ENCODE data around the gene XAF1. TPM values are rescaled to one million over a fixed set of nuclear protein-coding genes. Genes with fewer than 3 reads are reported as not detected.

The XAF1 gene
- total RNA-seq, 2 donors from 2014 or later, result 36.8 to 45.8 TPM

DNA sequence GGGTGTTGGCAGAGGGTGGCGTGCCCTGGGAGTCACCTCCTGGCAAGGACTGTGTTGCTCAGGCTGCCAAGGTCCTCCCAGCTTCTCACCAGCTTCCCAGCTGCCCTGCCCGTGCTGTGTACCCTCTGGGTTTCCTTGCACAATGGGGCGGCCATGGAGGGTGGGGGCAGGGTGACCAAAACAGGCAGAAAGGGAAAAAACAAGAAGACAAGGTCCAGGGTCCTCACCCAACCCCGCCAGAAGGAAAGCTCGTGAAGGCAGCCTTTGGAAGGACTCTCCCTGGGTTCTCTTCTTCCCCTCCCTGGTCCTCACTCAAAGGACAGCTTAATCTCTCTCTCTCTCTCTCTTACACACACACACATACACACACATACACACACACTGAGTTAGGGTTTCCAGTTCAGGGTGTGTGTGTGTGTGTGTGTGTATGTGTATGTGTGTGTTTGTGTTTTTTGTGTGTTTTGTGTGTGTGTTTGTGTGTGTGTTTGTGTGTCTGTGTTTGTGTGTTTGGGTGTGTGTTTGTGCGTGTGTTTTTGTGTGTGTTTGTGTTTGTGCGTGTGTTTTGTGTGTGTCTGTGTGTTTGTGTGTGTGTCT lies 44.7 kb upstream of the XAF1 start:
- no peak for DNase-seq (ENCODE audit: low spot score)

GRCh38 chr17:6711681-6712057 lies 44.2 kb upstream of the XAF1 start:
- H3K9me3 ChIP-seq, result peaks cover 3% of the 10 kb centered on the region
- no peak for DNase-seq (ENCODE audit: low spot score)
- peaks cover 4% of the 10 kb centered on the region for H3K27me3 ChIP-seq (replicated peaks; ENCODE audit: insufficient read depth)
- no peak overlapping the region for H3K27ac ChIP-seq
- H3K4me1 ChIP-seq (ENCODE audit: control insufficient read depth in 1 of 2, low read depth in 2 of 2), result no peaks in the 10 kb centered on the region
- ATAC-seq (ENCODE audit: insufficient number of reproducible peaks, low FRiP score, low read depth), result no peak
- H3K4me3 ChIP-seq, result no peak overlapping the region
- TF ChIP-seq, protein P1, sequence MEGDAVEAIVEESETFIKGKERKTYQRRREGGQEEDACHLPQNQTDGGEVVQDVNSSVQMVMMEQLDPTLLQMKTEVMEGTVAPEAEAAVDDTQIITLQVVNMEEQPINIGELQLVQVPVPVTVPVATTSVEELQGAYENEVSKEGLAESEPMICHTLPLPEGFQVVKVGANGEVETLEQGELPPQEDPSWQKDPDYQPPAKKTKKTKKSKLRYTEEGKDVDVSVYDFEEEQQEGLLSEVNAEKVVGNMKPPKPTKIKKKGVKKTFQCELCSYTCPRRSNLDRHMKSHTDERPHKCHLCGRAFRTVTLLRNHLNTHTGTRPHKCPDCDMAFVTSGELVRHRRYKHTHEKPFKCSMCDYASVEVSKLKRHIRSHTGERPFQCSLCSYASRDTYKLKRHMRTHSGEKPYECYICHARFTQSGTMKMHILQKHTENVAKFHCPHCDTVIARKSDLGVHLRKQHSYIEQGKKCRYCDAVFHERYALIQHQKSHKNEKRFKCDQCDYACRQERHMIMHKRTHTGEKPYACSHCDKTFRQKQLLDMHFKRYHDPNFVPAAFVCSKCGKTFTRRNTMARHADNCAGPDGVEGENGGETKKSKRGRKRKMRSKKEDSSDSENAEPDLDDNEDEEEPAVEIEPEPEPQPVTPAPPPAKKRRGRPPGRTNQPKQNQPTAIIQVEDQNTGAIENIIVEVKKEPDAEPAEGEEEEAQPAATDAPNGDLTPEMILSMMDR (IDR thresholded peaks at IDR 0.05), result no peak
- no peaks in the 10 kb centered on the region for H3K36me3 ChIP-seq

More for the DNA sequence above, 44.7 kb upstream of the XAF1 start:
- no peaks in the 10 kb centered on the region for H3K4me1 ChIP-seq (ENCODE audit: control insufficient read depth in 1 of 2, low read depth in 2 of 2)
- no peak overlapping the region for H3K4me3 ChIP-seq
- H3K9me3 ChIP-seq, result peaks cover 3% of the 10 kb centered on the region
- ATAC-seq (ENCODE audit: insufficient number of reproducible peaks, low FRiP score, low read depth), result no peak
- H3K27me3 ChIP-seq (replicated peaks; ENCODE audit: insufficient read depth), result peaks cover 4% of the 10 kb centered on the region
- no peak overlapping the region for H3K27ac ChIP-seq
- H3K36me3 ChIP-seq, result no peaks in the 10 kb centered on the region
- TF ChIP-seq, protein P1 (IDR thresholded peaks at IDR 0.05), result no peak

DNA sequence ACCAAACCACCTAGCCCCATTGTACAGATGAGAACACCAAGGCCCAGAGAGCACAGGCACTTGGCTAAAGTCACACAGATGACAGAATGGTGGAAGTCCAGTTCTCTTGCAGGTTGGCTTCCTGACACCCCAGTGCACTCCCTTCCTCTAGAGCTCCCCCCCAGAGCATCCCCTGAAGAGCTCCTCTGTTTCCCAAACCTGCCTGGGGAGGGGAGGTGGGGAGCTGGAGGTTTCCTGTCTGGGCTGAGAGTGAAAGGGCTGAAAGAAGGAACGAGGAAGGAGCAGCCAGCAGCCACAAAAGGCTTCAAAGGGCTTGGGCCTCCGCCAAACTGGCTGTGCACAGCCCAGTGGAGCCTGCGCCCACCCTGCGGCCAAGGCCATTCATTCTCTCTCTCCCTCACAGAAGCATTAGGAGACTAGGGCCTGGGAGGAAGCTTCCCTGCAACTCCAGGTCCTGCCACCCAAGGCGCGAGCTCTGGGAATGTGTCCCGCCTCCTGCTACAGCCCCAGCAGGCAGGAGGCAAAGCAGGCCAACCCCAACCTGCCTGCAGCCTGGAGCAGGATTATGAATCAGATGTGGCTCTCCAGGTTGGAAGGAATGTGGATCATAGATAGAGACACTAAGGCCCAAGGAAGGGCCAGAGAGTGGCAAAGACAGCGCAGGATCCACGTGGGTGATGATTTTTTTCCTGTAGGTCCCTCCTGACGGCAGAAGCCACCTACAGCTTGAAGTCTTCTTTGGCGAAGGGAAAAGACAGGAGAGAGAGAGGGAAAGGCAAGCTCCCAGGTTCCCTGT lies 43.6 kb upstream of the XAF1 start:
- TF ChIP-seq, protein P1 (IDR thresholded peaks at IDR 0.05), result no peak
- ATAC-seq (ENCODE audit: insufficient number of reproducible peaks, low FRiP score, low read depth) (no peak), DNase-seq (ENCODE audit: low spot score) (no peak)
- no peak overlapping the region for H3K4me3 ChIP-seq
- no peak overlapping the region for H3K27ac ChIP-seq
- H3K27me3 ChIP-seq (replicated peaks; ENCODE audit: insufficient read depth), result peaks cover 4% of the 10 kb centered on the region
- peaks cover 3% of the 10 kb centered on the region for H3K9me3 ChIP-seq
- no peaks in the 10 kb centered on the region for H3K36me3 ChIP-seq
- H3K4me1 ChIP-seq (ENCODE audit: control insufficient read depth in 1 of 2, low read depth in 2 of 2), result no peaks in the 10 kb centered on the region

GRCh38 chr17:6712854-6713129 lies 43.1 kb upstream of the XAF1 start:
- H3K4me3 ChIP-seq, result no peak overlapping the region
- H3K27ac ChIP-seq, result no peak overlapping the region
- TF ChIP-seq, protein P1 (IDR thresholded peaks at IDR 0.05), result no peak
- peaks cover 3% of the 10 kb centered on the region for H3K9me3 ChIP-seq
- H3K27me3 ChIP-seq (replicated peaks; ENCODE audit: insufficient read depth), result peaks cover 4% of the 10 kb centered on the region
- ATAC-seq (ENCODE audit: insufficient number of reproducible peaks, low FRiP score, low read depth), result no peak
- H3K36me3 ChIP-seq, result no peaks in the 10 kb centered on the region
- no peaks in the 10 kb centered on the region for H3K4me1 ChIP-seq (ENCODE audit: control insufficient read depth in 1 of 2, low read depth in 2 of 2)
- DNase-seq (ENCODE audit: low spot score), result no peak

DNA sequence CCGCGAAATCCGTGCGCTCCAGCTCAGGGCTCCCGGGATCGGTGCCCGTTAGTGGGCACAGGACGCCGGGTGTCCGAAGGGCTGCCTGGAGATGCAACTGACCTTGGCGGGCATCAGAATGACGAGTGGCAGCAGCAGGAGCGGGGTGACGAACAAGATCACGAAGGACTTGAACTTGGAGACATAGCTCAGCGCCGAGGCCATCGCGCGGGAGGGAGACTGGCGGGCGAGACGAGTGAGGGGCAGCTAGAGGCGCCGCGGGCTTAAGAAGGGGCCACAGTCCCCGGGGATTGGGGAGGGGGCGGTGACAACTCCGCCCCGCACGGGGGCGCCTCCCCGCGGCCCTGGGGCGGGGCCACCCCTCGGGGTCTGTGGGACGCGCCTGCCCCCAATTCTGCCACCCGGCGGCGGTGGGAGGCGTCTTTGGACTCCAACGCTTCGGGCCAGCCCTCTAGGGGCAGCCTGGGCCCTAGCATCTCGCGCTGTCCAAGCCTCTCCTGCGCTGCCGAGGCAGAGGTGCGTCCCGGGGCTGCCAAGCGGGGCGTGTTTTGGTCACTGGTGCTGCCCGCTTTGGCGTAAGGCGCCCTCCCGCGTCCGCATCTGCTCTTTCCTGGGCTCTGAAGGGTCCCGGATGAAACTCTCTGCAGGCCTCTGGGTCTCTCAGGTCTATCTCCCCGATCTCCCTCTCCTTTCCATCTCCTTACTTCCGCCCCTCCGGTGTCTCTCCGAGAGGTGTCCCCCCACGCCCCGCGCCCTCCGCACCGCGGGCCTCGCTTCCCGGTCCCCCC lies 42.5 kb upstream of the XAF1 start, which contains the start of gene SLC13A5:
Gene SLC13A5 (minus strand): TSS at position 240 of the 788 bp plus-strand sequence. CDS start 36 bp downstream, at position 204.
- TF ChIP-seq, protein P1 (IDR thresholded peaks at IDR 0.05), result no peak
- Histone ChIP-seq H3K27me3 (replicated peaks; ENCODE audit: insufficient read depth) (peaks cover 4% of the 10 kb centered on the region), H3K36me3 (no peaks in the 10 kb centered on the region), H3K4me1 (ENCODE audit: control insufficient read depth in 1 of 2, low read depth in 2 of 2) (no peaks in the 10 kb centered on the region), H3K27ac (no peak within 1 kb of the TSS), H3K9me3 (peaks cover 3% of the 10 kb centered on the region), H3K4me3 (peak within 1 kb of the TSS; percentile 42)
- DNase-seq (ENCODE audit: low spot score) (no peak), ATAC-seq (ENCODE audit: insufficient number of reproducible peaks, low FRiP score, low read depth) (no peak)

Measured in thoracic aorta (tissue), 2 donors.